Stimulated activated CD4-positive, alpha-beta T cell treated with anti-CD3 and anti-CD28 coated beads, Interleukin-4, amount 100 ng/mL, for 24 hours (primary cell): ENCODE results near the gene FOXP4.

ENCODE experiments used
- DNase-seq: peaks from one replicate; pipeline ENCODE4 v3.0.0-alpha.2; 2020

Gene FOXP4

GRCh38 chr6:41548841-41549642 is 2.9 kb downstream of the FOXP4 start:
- DNase-seq: no peak

- no peak for DNase-seq
Measured at GRCh38 chr6:41549673-41550072, 3.5 kb downstream of the FOXP4 start.

- no peak for DNase-seq
Measured at GRCh38 chr6:41551086-41551700, 5.0 kb downstream of the FOXP4 start.

GRCh38 chr6:41551857-41552256 is 5.7 kb downstream of the FOXP4 start:
- no peak for DNase-seq

- DNase-seq: no peak
Measured at GRCh38 chr6:41552723-41553122, 6.5 kb downstream of the FOXP4 start.

- DNase-seq: no peak
Measured at GRCh38 chr6:41553405-41553999, 7.3 kb downstream of the FOXP4 start.

- DNase-seq: no peak
Measured at GRCh38 chr6:41555326-41556300, 9.4 kb downstream of the FOXP4 start.

GRCh38 chr6:41557335-41557734 is 11.2 kb downstream of the FOXP4 start:
- DNase-seq: no peak

GRCh38 chr6:41558033-41558807 is 12.0 kb downstream of the FOXP4 start:
- DNase-seq: no peak

GRCh38 chr6:41559655-41560427 is 13.7 kb downstream of the FOXP4 start:
- DNase-seq: no peak

- peak; percentile 80 for DNase-seq
Measured at GRCh38 chr6:41560431-41561192, 14.4 kb downstream of the FOXP4 start.

- DNase-seq: no peak
Measured at GRCh38 chr6:41561416-41561815, 15.2 kb downstream of the FOXP4 start.

- no peak for DNase-seq
Measured at GRCh38 chr6:41561931-41562911, 16.0 kb downstream of the FOXP4 start.

- DNase-seq: no peak
Measured at GRCh38 chr6:41563060-41563776, 17.0 kb downstream of the FOXP4 start.

- DNase-seq: no peak
Measured at GRCh38 chr6:41564448-41565142, 18.4 kb downstream of the FOXP4 start.

- no peak for DNase-seq
Measured at GRCh38 chr6:41565701-41566100, 19.5 kb downstream of the FOXP4 start.

GRCh38 chr6:41566961-41567360 is 20.8 kb downstream of the FOXP4 start:
- DNase-seq: no peak

- no peak for DNase-seq
Measured at GRCh38 chr6:41567684-41568083, 21.5 kb downstream of the FOXP4 start.
